AG09309 (cell line): ENCODE measurements around the gene LMF1.

Experiments used
- DNase-seq: peaks from one replicate; pipeline ENCODE4 v3.0.0-alpha.2; 2010; ENCODE audit warnings: low read depth
- H3K4me3 ChIP-seq: 2 replicates; pipeline ENCODE4 v1.5.1; 2011; ENCODE audit warnings: mild to moderate bottlenecking, low read depth, low read length, moderate library complexity; ENCODE audit not compliant: control insufficient read depth
- CTCF ChIP-seq: IDR thresholded peaks from 2 replicates; pipeline ENCODE4 v1.5.1; 2011; ENCODE audit warnings: mild to moderate bottlenecking, low read depth, low read length, inconsistent platforms; ENCODE audit not compliant: insufficient read depth, control insufficient read depth; ENCODE audit errors: missing control alignments

LMF1 gene

GRCh38 chr16:926715-927114 is 44.1 kb downstream of the LMF1 start:
- no peak for TF ChIP-seq CTCF
- DNase-seq: no peak
- H3K4me3 ChIP-seq: no peak overlapping the region

- no peak for DNase-seq
- no peak for TF ChIP-seq CTCF
- no peak overlapping the region for H3K4me3 ChIP-seq
These were observed 46.0 kb downstream of the LMF1 start for GRCh38 chr16:924806-925205.

- DNase-seq: no peak
These were observed 46.7 kb downstream of the LMF1 start for GRCh38 chr16:924063-924462.

GRCh38 chr16:923184-923583 is 47.6 kb downstream of the LMF1 start:
- no peak overlapping the region for H3K4me3 ChIP-seq
- no peak for DNase-seq
- no peak for TF ChIP-seq CTCF

More at GRCh38 chr16:924063-924462, 46.7 kb downstream of the LMF1 start:
- H3K4me3 ChIP-seq: no peak overlapping the region
- TF ChIP-seq CTCF: no peak

GRCh38 chr16:922051-922450 is 48.7 kb downstream of the LMF1 start:
- H3K4me3 ChIP-seq: no peak overlapping the region
- TF ChIP-seq CTCF: no peak
- DNase-seq: no peak

- no peak overlapping the region for H3K4me3 ChIP-seq
- no peak for DNase-seq
- no peak for TF ChIP-seq CTCF
These were observed 49.4 kb downstream of the LMF1 start for GRCh38 chr16:921321-921905.

- no peak for DNase-seq
- TF ChIP-seq CTCF: no peak
These were observed 50.1 kb downstream of the LMF1 start for GRCh38 chr16:920717-921116.

More at GRCh38 chr16:920717-921116, 50.1 kb downstream of the LMF1 start:
- H3K4me3 ChIP-seq: no peak overlapping the region
